ENCODE measurements around the gene MYO5A. TPM values are rescaled to one million over a fixed set of nuclear protein-coding genes. Genes with fewer than 3 reads are reported as not detected.

MYO5A gene
- total RNA-seq, 4 donors from 2014 or later = 10.3 to 26.0 (median 22.7) TPM

GRCh38 chr15:52349052-52349700 is 179.5 kb downstream of the MYO5A start:
- intact Hi-C loops (cut with DNase I; ENCODE audit: low total_unique reads) = no loop called here
- Histone ChIP-seq H3K27me3 (no peaks in the 10 kb centered on the region), H3K4me3 (no peak overlapping the region), H3K27ac (no peak overlapping the region), H3K4me1 (no peaks in the 10 kb centered on the region), H3K9me3 (no peaks in the 10 kb centered on the region), H3K36me3 (no peaks in the 10 kb centered on the region)
- no peak for TF ChIP-seq CTCF (IDR thresholded peaks at IDR 0.05)
- DNase-seq = no peak

- no peaks in the 10 kb centered on the region for H3K36me3 ChIP-seq
- H3K4me3 ChIP-seq = no peak overlapping the region
- DNase-seq = no peak
- intact Hi-C loops (cut with DNase I; ENCODE audit: low total_unique reads) = no loop called here
- no peak overlapping the region for H3K27ac ChIP-seq
- H3K9me3 ChIP-seq = no peaks in the 10 kb centered on the region
- H3K27me3 ChIP-seq = no peaks in the 10 kb centered on the region
- no peaks in the 10 kb centered on the region for H3K4me1 ChIP-seq
- TF ChIP-seq CTCF (IDR thresholded peaks at IDR 0.05) (no peak), POLR2A (IDR thresholded peaks at IDR 0.05) (no peak)
Observed at GRCh38 chr15:52348056-52348745, 180.5 kb downstream of the MYO5A start.

- Histone ChIP-seq H3K4me3 (no peak overlapping the region), H3K4me1 (no peaks in the 10 kb centered on the region), H3K36me3 (no peaks in the 10 kb centered on the region), H3K9me3 (no peaks in the 10 kb centered on the region), H3K27ac (no peak overlapping the region), H3K27me3 (no peaks in the 10 kb centered on the region)
- TF ChIP-seq CTCF (IDR thresholded peaks at IDR 0.05) (no peak), POLR2A (IDR thresholded peaks at IDR 0.05) (no peak)
- intact Hi-C loops (cut with DNase I; ENCODE audit: low total_unique reads) = no loop called here
- no peak for DNase-seq
Observed at GRCh38 chr15:52344592-52344991, 184.1 kb downstream of the MYO5A start.

GRCh38 chr15:52343831-52344230 is 184.8 kb downstream of the MYO5A start:
- Histone ChIP-seq H3K27ac (no peak overlapping the region), H3K4me3 (no peak overlapping the region), H3K9me3 (no peaks in the 10 kb centered on the region), H3K27me3 (no peaks in the 10 kb centered on the region), H3K4me1 (no peaks in the 10 kb centered on the region), H3K36me3 (no peaks in the 10 kb centered on the region)
- TF ChIP-seq POLR2A (IDR thresholded peaks at IDR 0.05) (no peak), CTCF (IDR thresholded peaks at IDR 0.05) (no peak)
- DNase-seq = no peak
- intact Hi-C loops (cut with DNase I; ENCODE audit: low total_unique reads) = no loop called here

GRCh38 chr15:52340093-52340492 is 188.6 kb downstream of the MYO5A start:
- DNase-seq = no peak
- no peak overlapping the region for H3K4me3 ChIP-seq
- no peaks in the 10 kb centered on the region for H3K4me1 ChIP-seq
- no peak for TF ChIP-seq CTCF (IDR thresholded peaks at IDR 0.05)
- no peak for TF ChIP-seq POLR2A (IDR thresholded peaks at IDR 0.05)
- no peaks in the 10 kb centered on the region for H3K9me3 ChIP-seq
- H3K36me3 ChIP-seq = no peaks in the 10 kb centered on the region
- intact Hi-C loops (cut with DNase I; ENCODE audit: low total_unique reads) = no loop called here
- H3K27me3 ChIP-seq = no peaks in the 10 kb centered on the region
- H3K27ac ChIP-seq = no peak overlapping the region
